IPS-18a (cell line): Measurements from ENCODE around the gene ALB.

Source experiments
- H3K27ac ChIP-seq: one replicate; pipeline ENCODE4 v1.5.1; 2013; ENCODE audit warnings: low read length
- H3K27me3 ChIP-seq: one replicate; pipeline ENCODE4 v1.6.1; 2013; ENCODE audit warnings: mild to moderate bottlenecking, low read length; ENCODE audit not compliant: control insufficient read depth, insufficient read depth
- H3K36me3 ChIP-seq: one replicate; pipeline ENCODE4 v1.6.1; 2013; ENCODE audit warnings: low read depth, low read length; ENCODE audit not compliant: control insufficient read depth
- H3K4me1 ChIP-seq: one replicate; pipeline ENCODE4 v1.6.1; 2013; ENCODE audit warnings: low read depth, low read length; ENCODE audit not compliant: control insufficient read depth
- H3K4me3 ChIP-seq: one replicate; pipeline ENCODE4 v1.5.1; 2013; ENCODE audit warnings: low read length
- H3K9ac ChIP-seq: one replicate; pipeline ENCODE4 v1.6.1; 2013; ENCODE audit warnings: mild to moderate bottlenecking, low read length, moderate library complexity
- H3K9me3 ChIP-seq: one replicate; pipeline ENCODE4 v1.6.1; 2013; ENCODE audit warnings: low read depth, low read length; ENCODE audit not compliant: control insufficient read depth

The ALB gene

GRCh38 chr4:73409012-73409862, 5.2 kb downstream of the ALB start:
- Histone ChIP-seq H3K27me3 (no peaks in the 10 kb centered on the region), H3K27ac (no peak overlapping the region)

GRCh38 chr4:73409978-73410548, 6.0 kb downstream of the ALB start:
- no peaks in the 10 kb centered on the region for H3K36me3 ChIP-seq
- no peak overlapping the region for H3K4me3 ChIP-seq
- H3K9ac ChIP-seq, result no peak overlapping the region
- no peaks in the 10 kb centered on the region for H3K9me3 ChIP-seq
- H3K27ac ChIP-seq, result no peak overlapping the region
- peaks cover 12% of the 10 kb centered on the region for H3K4me1 ChIP-seq
- no peaks in the 10 kb centered on the region for H3K27me3 ChIP-seq

More at GRCh38 chr4:73409012-73409862, 5.2 kb downstream of the ALB start:
- H3K9me3 ChIP-seq, result no peaks in the 10 kb centered on the region
- no peak overlapping the region for H3K4me3 ChIP-seq
- H3K4me1 ChIP-seq, result peaks cover 12% of the 10 kb centered on the region
- no peak overlapping the region for H3K9ac ChIP-seq
- H3K36me3 ChIP-seq, result no peaks in the 10 kb centered on the region

- no peak overlapping the region for H3K9ac ChIP-seq
- no peaks in the 10 kb centered on the region for H3K27me3 ChIP-seq
- no peak overlapping the region for H3K27ac ChIP-seq
- H3K9me3 ChIP-seq, result no peaks in the 10 kb centered on the region
- peaks cover 17% of the 10 kb centered on the region for H3K4me1 ChIP-seq
- no peaks in the 10 kb centered on the region for H3K36me3 ChIP-seq
- H3K4me3 ChIP-seq, result no peak overlapping the region
These were observed 7.0 kb downstream of the ALB start for GRCh38 chr4:73410916-73411730.

GRCh38 chr4:73411731-73412414, 7.8 kb downstream of the ALB start:
- Histone ChIP-seq H3K9me3 (no peaks in the 10 kb centered on the region), H3K9ac (no peak overlapping the region), H3K36me3 (no peaks in the 10 kb centered on the region), H3K27me3 (no peaks in the 10 kb centered on the region), H3K4me1 (peaks cover 17% of the 10 kb centered on the region), H3K27ac (no peak overlapping the region), H3K4me3 (no peak overlapping the region)

- Histone ChIP-seq H3K9ac (no peak overlapping the region), H3K36me3 (no peaks in the 10 kb centered on the region), H3K4me3 (no peak overlapping the region), H3K9me3 (no peaks in the 10 kb centered on the region), H3K4me1 (peaks cover 15% of the 10 kb centered on the region), H3K27me3 (no peaks in the 10 kb centered on the region), H3K27ac (no peak overlapping the region)
These were observed 9.2 kb downstream of the ALB start for GRCh38 chr4:73413294-73413755.

GRCh38 chr4:73414936-73415271, 10.8 kb downstream of the ALB start:
- no peak overlapping the region for H3K9ac ChIP-seq
- H3K4me3 ChIP-seq, result no peak overlapping the region
- H3K36me3 ChIP-seq, result no peaks in the 10 kb centered on the region
- no peak overlapping the region for H3K27ac ChIP-seq
- H3K27me3 ChIP-seq, result no peaks in the 10 kb centered on the region
- peaks cover 5% of the 10 kb centered on the region for H3K4me1 ChIP-seq
- no peaks in the 10 kb centered on the region for H3K9me3 ChIP-seq

GRCh38 chr4:73415807-73416238, 11.7 kb downstream of the ALB start:
- H3K9me3 ChIP-seq, result no peaks in the 10 kb centered on the region
- H3K4me3 ChIP-seq, result no peak overlapping the region
- no peaks in the 10 kb centered on the region for H3K27me3 ChIP-seq
- no peaks in the 10 kb centered on the region for H3K36me3 ChIP-seq
- H3K4me1 ChIP-seq, result peaks cover 5% of the 10 kb centered on the region
- H3K9ac ChIP-seq, result no peak overlapping the region
- H3K27ac ChIP-seq, result no peak overlapping the region

GRCh38 chr4:73416423-73417087, 12.5 kb downstream of the ALB start:
- no peak overlapping the region for H3K27ac ChIP-seq
- H3K4me3 ChIP-seq, result no peak overlapping the region
- no peaks in the 10 kb centered on the region for H3K36me3 ChIP-seq
- H3K9me3 ChIP-seq, result no peaks in the 10 kb centered on the region
- H3K9ac ChIP-seq, result no peak overlapping the region
- H3K27me3 ChIP-seq, result no peaks in the 10 kb centered on the region
- H3K4me1 ChIP-seq, result peaks cover 5% of the 10 kb centered on the region

GRCh38 chr4:73417342-73417741, 13.3 kb downstream of the ALB start:
- H3K27ac ChIP-seq, result no peak overlapping the region
- no peaks in the 10 kb centered on the region for H3K9me3 ChIP-seq
- H3K9ac ChIP-seq, result no peak overlapping the region
- H3K4me3 ChIP-seq, result no peak overlapping the region
- peaks cover 5% of the 10 kb centered on the region for H3K4me1 ChIP-seq
- H3K27me3 ChIP-seq, result no peaks in the 10 kb centered on the region
- no peaks in the 10 kb centered on the region for H3K36me3 ChIP-seq

GRCh38 chr4:73417973-73418372, 13.9 kb downstream of the ALB start:
- Histone ChIP-seq H3K27ac (no peak overlapping the region), H3K4me3 (no peak overlapping the region), H3K36me3 (no peaks in the 10 kb centered on the region), H3K9me3 (no peaks in the 10 kb centered on the region), H3K9ac (no peak overlapping the region), H3K4me1 (peaks cover 5% of the 10 kb centered on the region), H3K27me3 (no peaks in the 10 kb centered on the region)

GRCh38 chr4:73418677-73419076, 14.6 kb downstream of the ALB start:
- Histone ChIP-seq H3K9ac (no peak overlapping the region), H3K36me3 (no peaks in the 10 kb centered on the region), H3K27me3 (no peaks in the 10 kb centered on the region), H3K27ac (no peak overlapping the region), H3K4me1 (peaks cover 5% of the 10 kb centered on the region), H3K9me3 (no peaks in the 10 kb centered on the region), H3K4me3 (no peak overlapping the region)
